HL-60/S4 (cell line): Measurements from ENCODE around the gene SLC44A1.

Experiments used
- in situ Hi-C: fragments of 300-500 bp; cut with MboI; formaldehyde crosslinking; loops from 2 replicates; pipeline ENCODE4 v1.14.3; 2022; ENCODE audit warnings: low sequenced_read_pairs

The SLC44A1 gene

GRCh38 chr9:105419816-105420597, 175.6 kb downstream of the SLC44A1 start:
- in situ Hi-C loops: loop anchor here (10.0 kb wide), 3 partner anchors 505 to 645 kb away; no protein-coding TSS in a partner anchor

GRCh38 chr9:105421154-105421553, 176.7 kb downstream of the SLC44A1 start:
- in situ Hi-C loops: no loop called here

- in situ Hi-C loops: no loop called here
Observed at GRCh38 chr9:105421864-105422263, 177.4 kb downstream of the SLC44A1 start.

GRCh38 chr9:105425816-105426433, 181.5 kb downstream of the SLC44A1 start:
- in situ Hi-C loops: no loop called here

- in situ Hi-C loops: no loop called here
Observed at GRCh38 chr9:105426657-105427056, 182.2 kb downstream of the SLC44A1 start.

GRCh38 chr9:105431424-105432246, 187.2 kb downstream of the SLC44A1 start:
- in situ Hi-C loops: no loop called here

GRCh38 chr9:105432247-105432842, 187.9 kb downstream of the SLC44A1 start:
- in situ Hi-C loops: no loop called here

- in situ Hi-C loops: no loop called here
Observed at GRCh38 chr9:105435453-105435852, 191.0 kb downstream of the SLC44A1 start.

- in situ Hi-C loops: no loop called here
Observed at GRCh38 chr9:105436783-105437182, 192.3 kb downstream of the SLC44A1 start.

- in situ Hi-C loops: no loop called here
Observed at GRCh38 chr9:105437704-105438103, 193.3 kb downstream of the SLC44A1 start.

- in situ Hi-C loops: no loop called here
Observed at GRCh38 chr9:105438141-105438806, 193.8 kb downstream of the SLC44A1 start.

- in situ Hi-C loops: no loop called here
Observed at GRCh38 chr9:105439428-105439827, 195.0 kb downstream of the SLC44A1 start.

GRCh38 chr9:105441616-105442160, 197.2 kb downstream of the SLC44A1 start:
- in situ Hi-C loops: no loop called here

- in situ Hi-C loops: no loop called here
Observed at GRCh38 chr9:105443121-105443520, 198.7 kb downstream of the SLC44A1 start.

- in situ Hi-C loops: no loop called here
Observed at GRCh38 chr9:105444130-105444529, 199.7 kb downstream of the SLC44A1 start.

GRCh38 chr9:105445203-105445881, 200.9 kb downstream of the SLC44A1 start:
- in situ Hi-C loops: no loop called here

- in situ Hi-C loops: no loop called here
Observed at GRCh38 chr9:105447386-105447813, 202.9 kb downstream of the SLC44A1 start.

GRCh38 chr9:105447814-105448812, 203.7 kb downstream of the SLC44A1 start, which contains the start of gene FSD1L:
TSS of gene FSD1L (plus strand) at chr9:105448034. CDS start at chr9:105448221, 187 bp downstream.
- in situ Hi-C loops: no loop called here
